ENCODE results near the gene GPC6.

The GPC6 gene

DNA sequence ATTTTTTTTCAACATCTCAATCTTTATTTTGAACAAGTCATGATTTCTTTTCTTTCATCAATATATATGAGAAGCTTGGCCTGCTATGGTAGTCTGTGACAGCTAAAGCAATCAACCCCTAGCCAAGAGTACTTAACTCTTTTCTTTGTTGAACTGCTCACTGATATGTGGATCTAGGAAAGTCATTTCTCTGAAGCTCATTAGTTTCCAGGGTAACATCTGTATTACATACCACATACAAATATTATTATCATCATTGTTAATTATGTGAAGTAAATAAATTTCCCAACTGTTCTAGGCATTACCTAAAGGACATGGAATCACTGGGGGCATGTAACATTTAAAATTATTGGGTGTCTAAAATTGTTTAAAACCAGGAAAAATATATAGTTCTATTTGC lies 985.6 kb downstream of the GPC6 start:
- no peaks in the 10 kb centered on the region for H3K36me3 ChIP-seq (replicated peaks)
- no peak overlapping the region for H3K4me3 ChIP-seq (ENCODE audit: low read depth, low read length)
- DNase-seq = no peak
- TF ChIP-seq, protein P1, sequence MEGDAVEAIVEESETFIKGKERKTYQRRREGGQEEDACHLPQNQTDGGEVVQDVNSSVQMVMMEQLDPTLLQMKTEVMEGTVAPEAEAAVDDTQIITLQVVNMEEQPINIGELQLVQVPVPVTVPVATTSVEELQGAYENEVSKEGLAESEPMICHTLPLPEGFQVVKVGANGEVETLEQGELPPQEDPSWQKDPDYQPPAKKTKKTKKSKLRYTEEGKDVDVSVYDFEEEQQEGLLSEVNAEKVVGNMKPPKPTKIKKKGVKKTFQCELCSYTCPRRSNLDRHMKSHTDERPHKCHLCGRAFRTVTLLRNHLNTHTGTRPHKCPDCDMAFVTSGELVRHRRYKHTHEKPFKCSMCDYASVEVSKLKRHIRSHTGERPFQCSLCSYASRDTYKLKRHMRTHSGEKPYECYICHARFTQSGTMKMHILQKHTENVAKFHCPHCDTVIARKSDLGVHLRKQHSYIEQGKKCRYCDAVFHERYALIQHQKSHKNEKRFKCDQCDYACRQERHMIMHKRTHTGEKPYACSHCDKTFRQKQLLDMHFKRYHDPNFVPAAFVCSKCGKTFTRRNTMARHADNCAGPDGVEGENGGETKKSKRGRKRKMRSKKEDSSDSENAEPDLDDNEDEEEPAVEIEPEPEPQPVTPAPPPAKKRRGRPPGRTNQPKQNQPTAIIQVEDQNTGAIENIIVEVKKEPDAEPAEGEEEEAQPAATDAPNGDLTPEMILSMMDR (IDR thresholded peaks at IDR 0.05; ENCODE audit: low read depth, low read length, missing control alignments) = no peak
- no peaks in the 10 kb centered on the region for H3K27me3 ChIP-seq (replicated peaks)
- in situ Hi-C loops (cut with HindIII; ENCODE audit: low pct_ligation_motif_present, low sequenced_read_pairs) = no loop called here
- no peak overlapping the region for H3K27ac ChIP-seq

DNA sequence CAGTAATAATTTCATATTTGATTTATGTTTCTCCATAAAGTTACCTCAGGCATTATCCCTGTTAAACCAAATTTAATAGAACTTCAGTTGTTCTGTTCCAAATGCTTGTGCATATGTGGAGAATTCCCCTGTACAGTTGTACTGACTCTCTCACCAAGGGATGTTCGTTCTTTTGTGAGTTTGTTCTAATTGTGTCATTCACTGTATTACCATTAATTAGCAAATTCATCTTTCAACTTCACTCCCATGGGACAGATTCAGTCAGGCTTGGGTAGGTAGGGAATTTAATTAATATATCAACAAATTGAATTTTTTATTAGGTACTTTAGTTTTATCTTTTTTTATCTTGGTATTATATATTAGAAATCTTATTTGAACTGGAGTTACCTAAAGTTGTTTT lies 987.5 kb downstream of the GPC6 start:
- in situ Hi-C loops (cut with HindIII; ENCODE audit: low pct_ligation_motif_present, low sequenced_read_pairs) = no loop called here
- TF ChIP-seq, protein P1 (IDR thresholded peaks at IDR 0.05; ENCODE audit: low read depth, low read length, missing control alignments) = no peak
- no peak for DNase-seq
- no peak overlapping the region for H3K27ac ChIP-seq
- no peak overlapping the region for H3K4me3 ChIP-seq (ENCODE audit: low read depth, low read length)
- H3K27me3 ChIP-seq (replicated peaks) = no peaks in the 10 kb centered on the region
- no peaks in the 10 kb centered on the region for H3K36me3 ChIP-seq (replicated peaks)

DNA sequence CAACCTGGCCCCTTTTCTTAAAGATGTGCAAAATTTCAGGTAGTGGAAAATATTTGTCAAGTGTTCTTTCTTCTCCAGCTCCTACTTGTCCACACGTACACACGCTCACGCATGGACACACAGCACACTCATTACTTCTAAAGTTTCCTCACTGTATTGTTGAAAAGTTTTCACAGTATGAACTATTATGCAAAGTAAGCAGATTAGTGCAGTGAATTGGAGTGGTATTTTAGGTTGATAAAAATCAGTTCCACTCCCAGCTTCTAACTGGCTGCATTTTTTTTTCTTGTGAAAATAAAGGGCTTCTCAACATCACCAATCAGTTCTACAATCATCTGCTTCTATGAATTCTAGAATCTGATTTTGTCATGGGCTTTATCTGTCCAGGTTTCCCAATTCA lies 988.4 kb downstream of the GPC6 start:
- TF ChIP-seq, protein P1 (IDR thresholded peaks at IDR 0.05; ENCODE audit: low read depth, low read length, missing control alignments) = no peak
- Histone ChIP-seq H3K27me3 (replicated peaks) (no peaks in the 10 kb centered on the region), H3K36me3 (replicated peaks) (no peaks in the 10 kb centered on the region), H3K4me3 (ENCODE audit: low read depth, low read length) (no peak overlapping the region), H3K27ac (no peak overlapping the region)
- in situ Hi-C loops (cut with HindIII; ENCODE audit: low pct_ligation_motif_present, low sequenced_read_pairs) = no loop called here
- DNase-seq = no peak

DNA sequence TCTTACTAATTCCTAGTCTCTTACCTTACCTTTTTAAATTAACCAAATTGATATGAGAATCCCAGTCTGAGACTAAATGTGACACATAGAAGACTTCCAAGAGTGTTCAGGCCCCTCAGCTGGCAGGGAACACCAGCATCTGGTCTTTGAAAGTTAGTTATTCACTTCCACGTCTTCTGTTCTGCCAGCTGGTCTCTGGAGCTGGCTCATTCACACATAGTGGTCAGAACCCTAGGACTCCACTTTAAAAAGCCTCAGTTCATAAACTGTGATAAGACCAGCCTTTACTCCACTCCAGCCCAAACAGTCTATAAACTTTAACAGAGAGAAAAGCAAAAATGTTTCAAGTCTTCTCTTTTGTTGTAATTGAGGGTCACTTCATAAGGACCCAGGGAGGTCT lies 989.9 kb downstream of the GPC6 start:
- TF ChIP-seq, protein P1 (IDR thresholded peaks at IDR 0.05; ENCODE audit: low read depth, low read length, missing control alignments) = no peak
- H3K27me3 ChIP-seq (replicated peaks) = no peaks in the 10 kb centered on the region
- no peak overlapping the region for H3K4me3 ChIP-seq (ENCODE audit: low read depth, low read length)
- no peak for DNase-seq
- in situ Hi-C loops (cut with HindIII; ENCODE audit: low pct_ligation_motif_present, low sequenced_read_pairs) = no loop called here
- no peaks in the 10 kb centered on the region for H3K36me3 ChIP-seq (replicated peaks)
- no peak overlapping the region for H3K27ac ChIP-seq

DNA sequence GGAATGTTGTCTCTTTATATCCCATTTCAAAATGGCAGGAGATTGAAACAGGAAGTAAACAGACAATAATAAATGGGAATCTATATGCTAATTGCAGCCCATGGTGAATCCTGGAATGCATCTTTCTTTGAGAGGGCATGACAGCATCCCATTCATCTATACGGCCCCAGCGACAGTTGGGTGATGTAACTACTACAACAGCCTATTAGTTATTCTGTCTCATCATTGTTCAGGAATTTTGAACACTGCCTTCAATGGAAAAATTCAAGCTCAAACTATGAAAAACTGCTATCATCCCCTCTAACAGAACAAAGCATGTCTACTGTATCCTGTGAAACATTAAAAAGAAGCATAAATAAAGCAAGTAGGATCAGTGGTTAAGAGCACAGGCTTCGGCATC lies 990.8 kb downstream of the GPC6 start:
- no peak overlapping the region for H3K4me3 ChIP-seq (ENCODE audit: low read depth, low read length)
- TF ChIP-seq, protein P1 (IDR thresholded peaks at IDR 0.05; ENCODE audit: low read depth, low read length, missing control alignments) = no peak
- no peaks in the 10 kb centered on the region for H3K27me3 ChIP-seq (replicated peaks)
- H3K36me3 ChIP-seq (replicated peaks) = no peaks in the 10 kb centered on the region
- DNase-seq = peak; percentile 45
- H3K27ac ChIP-seq = no peak overlapping the region
- in situ Hi-C loops (cut with HindIII; ENCODE audit: low pct_ligation_motif_present, low sequenced_read_pairs) = no loop called here

DNA sequence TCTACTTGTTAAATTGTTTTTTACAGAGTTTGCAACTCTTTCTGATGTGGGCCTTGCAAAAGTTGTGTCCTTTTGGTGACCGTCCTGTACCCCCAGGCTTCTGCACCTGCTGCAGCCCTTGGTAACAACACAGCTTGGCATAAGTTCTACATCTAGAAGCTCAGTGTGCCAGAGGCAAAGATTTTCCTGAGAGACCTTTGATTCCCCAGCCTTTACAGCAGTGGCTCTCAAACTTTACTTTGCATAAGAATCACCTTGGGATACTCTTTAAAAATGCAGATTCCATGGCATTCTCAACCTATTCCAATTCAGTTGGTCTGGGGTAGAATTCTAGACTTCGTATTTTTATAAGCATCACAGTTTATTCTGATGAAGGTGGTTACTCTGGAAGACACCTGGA lies 991.9 kb downstream of the GPC6 start:
- Histone ChIP-seq H3K27me3 (replicated peaks) (no peaks in the 10 kb centered on the region), H3K36me3 (replicated peaks) (no peaks in the 10 kb centered on the region), H3K4me3 (ENCODE audit: low read depth, low read length) (no peak overlapping the region), H3K27ac (no peak overlapping the region)
- DNase-seq = no peak
- in situ Hi-C loops (cut with HindIII; ENCODE audit: low pct_ligation_motif_present, low sequenced_read_pairs) = no loop called here
- TF ChIP-seq, protein P1 (IDR thresholded peaks at IDR 0.05; ENCODE audit: low read depth, low read length, missing control alignments) = no peak

Data from brain microvascular endothelial cell (primary cell).